HG02973 (cell line): ENCODE results near the gene TSR3.

Experiments used
- ATAC-seq: cut with Tn5 transposase; IDR thresholded peaks from one replicate; pipeline ENCODE4 v1.9.1; 2021; ENCODE audit warnings: moderate library complexity; ENCODE audit not compliant: unreplicated experiment

TSR3 gene

DNA sequence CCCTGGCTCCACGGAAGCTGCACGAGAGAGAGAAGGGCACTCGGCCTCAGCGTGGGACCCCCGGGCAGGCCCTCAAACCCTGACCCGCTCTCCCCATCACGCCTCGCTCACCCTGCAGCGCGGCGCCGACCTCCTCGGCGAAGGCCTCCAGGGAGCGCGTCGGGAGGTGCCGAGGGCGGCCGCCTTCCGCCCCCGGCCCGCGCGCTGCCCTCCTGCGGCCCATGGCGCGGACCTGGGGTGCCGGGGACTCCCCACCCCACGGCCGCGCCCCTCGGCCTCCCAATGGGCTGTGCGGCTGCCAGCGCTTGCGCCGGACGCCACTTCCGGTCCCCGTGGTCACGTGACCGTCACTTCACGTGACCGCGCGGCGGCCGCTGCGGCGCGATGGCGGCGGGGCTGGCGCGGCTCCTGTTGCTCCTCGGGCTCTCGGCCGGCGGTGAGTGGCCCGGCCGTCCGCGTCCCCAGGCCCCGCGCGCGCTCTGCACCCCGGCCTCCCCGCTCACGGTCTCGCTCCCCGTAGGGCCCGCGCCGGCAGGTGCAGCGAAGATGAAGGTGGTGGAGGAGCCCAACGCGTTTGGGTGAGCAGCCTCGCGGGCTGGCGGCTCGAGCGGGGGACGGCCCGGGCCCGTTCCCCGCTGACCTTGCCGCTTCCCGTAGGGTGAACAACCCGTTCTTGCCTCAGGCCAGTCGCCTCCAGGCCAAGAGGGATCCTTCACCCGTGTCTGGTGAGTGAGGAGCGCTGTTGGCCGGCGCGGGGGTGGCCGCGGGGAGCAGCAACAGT lies at the start of gene TSR3, which contains the start of gene GNPTG:
TSR3 (minus strand) TSS at position 297 of the 781 bp plus-strand sequence; CDS start at position 223, 74 bp downstream.
GNPTG (plus strand) TSS at position 350 of the 781 bp plus-strand sequence; CDS start at position 385, 35 bp downstream.
- peak; percentile 47 for ATAC-seq

DNA sequence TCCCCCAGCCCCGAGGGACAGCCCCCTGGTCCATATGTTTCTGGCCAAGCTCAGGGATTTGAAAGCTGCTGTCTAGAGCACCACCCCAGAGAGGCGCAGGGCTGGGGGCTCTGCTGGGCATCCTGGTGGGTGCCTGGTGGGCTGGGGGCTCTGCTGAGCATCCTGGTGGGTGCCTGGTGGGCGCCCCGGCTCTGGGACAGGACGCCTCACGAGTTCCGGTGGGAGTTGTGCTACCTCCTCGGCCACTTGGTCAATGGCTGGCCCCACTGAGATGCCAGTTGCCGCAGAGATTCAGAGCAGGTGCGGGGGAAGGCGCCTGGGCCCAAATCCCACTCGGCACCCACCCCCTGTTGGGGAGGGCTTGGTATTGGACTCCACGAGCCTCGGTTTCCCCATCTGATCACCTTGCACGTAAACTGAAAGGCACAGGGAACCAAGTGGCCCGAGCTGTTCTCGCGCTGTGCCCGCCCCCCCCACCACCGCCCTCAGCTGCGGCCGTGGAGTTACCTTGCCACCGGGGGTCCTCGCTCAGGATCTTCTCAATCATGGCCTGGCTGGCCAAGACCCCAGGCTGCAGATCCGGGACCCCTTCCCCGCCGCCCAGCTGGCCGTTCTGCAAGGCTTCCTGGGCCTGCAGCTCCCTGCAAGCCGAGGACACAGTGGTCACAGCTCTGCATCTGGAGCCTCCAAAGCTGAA lies 49.5 kb upstream of the TSR3 start:
- no peak for ATAC-seq

DNA sequence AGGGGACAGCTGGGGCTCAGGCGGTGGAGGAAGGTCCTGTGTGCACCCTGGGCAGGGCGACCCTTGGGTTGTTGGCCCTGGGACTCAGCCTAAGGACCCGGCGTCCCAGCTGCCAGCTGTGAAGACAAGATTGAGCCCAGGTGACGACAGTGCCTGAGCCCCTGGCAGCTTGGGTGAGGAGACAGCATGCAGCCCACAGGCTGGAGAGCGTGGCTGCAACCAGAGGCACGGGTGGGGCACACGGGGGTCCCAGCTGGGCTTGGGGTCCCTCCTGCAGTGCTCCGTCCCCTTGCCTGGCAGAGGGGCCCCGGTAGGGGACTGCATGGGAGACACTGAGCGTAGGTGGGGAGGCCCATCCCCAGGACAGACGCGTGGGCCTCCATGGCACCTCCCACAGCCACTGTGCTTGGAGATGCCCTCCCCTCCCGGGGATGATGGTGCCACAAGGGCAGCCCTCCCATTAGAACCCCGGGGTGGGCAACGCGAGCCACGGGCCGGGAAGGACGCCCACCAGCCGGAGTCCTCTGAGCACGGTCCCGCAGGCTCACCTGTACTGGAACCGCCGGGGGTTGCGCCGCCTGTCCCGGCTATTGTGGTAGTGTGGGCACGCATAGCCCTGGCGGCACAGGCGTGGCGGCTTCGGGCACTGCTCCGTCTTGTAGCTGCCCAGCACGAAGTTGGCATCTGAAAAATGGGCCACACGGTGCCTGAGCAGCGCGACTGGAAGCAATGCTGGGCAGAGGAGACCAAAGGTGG lies 47.3 kb upstream of the TSR3 start:
- ATAC-seq = no peak

DNA sequence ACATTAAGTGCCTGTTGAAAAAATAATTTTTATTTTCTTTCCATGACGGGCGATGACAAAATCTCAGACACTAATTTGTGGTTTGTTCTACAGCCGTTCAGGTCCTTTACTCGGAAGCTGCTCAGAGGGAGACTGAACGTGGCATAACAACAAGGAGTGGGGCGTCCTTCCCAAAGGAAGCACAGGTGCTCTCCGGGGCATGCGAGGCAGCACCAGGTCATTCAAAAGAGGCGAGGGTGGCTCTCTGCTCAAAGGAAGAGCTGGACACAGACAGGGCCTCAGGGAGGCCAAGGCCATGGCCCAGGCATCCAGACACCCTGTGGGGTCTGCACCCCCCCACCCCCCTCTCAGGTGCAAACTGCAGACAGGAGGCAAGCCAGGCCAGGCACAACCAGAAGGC lies 46.7 kb upstream of the TSR3 start:
- no peak for ATAC-seq

DNA sequence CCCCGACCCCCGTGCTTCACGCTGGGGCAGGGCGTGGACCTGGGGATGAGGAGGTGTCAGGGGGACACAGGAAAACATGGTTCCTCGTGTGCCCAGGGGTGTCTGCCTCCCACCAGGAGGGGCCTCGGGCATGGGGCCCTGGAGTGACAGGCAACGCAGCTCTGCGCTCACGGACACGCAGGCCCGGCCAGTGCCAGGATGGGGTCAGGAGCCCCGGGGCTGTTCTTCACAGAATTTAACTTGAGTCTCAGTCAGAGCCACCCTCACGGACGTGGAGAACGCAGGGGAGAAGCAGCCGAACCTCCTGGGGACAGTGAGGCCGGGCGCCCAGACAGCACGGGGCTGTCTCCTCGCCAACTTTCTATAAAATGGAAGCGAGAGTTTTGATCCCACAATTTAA lies 46.1 kb upstream of the TSR3 start:
- ATAC-seq = no peak

DNA sequence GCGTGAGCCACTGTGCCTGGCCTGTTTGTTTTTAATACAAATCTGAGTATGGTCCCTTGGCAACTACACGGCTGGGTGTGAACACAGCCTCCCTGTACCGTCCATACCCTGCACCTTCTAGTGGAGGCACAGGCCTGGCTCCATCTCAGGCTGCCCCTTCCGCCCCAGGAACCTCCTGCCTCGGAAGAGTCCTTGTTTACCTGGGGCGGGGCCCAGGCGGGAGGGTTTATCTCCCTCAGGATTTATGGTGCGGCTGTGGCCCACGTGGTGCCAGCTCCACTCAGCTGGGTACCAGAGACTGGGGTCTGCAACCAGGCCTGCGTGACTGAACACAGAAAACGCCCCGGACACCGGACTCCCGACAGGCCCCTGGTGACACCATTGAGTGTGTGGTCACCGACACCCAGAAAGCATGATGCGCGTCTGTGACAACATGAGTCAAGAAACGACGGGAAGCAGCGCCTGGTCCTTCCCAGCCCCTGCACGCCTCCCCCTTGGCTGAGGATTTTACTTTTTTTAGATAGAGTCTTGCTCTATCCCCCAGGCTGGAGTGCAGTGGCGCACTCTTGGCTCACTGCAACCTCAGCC lies 43.9 kb upstream of the TSR3 start:
- no peak for ATAC-seq

DNA sequence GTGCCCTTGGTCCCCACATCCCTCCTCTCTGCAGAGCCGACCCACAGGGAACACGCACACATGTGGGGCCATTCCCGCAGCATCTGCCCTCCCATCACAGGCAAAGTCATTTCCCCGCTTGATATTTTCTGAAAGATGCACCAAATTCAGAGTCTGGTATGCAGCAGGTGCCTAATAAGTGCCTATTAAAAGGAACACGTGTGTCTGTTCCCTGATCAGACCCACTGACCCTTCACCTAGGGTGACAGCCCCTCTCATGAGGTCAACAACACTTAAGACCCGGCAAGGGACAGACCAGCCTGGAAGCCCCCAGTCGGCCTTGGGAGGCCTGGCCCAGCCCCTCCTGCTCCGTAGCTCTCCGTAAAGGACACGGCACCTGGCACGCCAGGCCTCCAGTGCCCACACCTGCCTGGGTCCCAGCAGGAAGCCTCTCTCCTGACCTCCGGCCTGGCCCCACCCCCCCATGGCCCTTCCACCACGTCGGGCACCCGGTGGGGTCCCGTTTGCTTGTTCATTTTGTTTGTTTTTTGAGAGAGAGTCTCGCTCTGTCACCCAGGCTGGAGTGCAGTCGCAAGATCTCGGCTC lies 42.8 kb upstream of the TSR3 start:
- no peak for ATAC-seq

DNA sequence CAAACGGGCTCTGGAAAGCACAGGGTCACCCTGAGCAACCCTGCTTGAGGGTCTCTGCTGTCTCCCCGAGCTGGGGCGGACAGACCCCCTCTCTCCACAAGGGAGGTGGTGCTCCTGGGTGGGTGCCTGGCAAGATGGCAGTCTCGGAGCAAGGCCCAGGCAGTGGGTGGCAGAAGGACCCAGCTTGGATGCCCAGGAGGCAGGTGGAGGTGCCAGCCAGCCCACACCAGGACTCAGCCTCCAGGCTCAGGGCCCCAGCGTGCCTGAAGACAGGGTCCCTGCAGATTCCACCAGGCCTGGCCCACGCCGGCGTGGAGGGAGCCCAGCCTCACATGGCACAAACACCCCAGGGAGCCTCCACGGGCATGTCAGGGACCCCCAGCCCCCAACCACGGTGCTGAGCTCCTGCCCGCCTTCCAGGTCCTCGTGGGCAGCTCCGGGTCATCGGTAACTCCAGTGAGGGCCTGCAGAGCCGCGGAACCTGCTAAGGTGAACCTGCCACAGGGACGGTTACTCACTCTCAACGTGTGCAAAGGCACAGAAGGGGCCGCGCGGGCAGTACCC lies 42.0 kb upstream of the TSR3 start:
- ATAC-seq = no peak

DNA sequence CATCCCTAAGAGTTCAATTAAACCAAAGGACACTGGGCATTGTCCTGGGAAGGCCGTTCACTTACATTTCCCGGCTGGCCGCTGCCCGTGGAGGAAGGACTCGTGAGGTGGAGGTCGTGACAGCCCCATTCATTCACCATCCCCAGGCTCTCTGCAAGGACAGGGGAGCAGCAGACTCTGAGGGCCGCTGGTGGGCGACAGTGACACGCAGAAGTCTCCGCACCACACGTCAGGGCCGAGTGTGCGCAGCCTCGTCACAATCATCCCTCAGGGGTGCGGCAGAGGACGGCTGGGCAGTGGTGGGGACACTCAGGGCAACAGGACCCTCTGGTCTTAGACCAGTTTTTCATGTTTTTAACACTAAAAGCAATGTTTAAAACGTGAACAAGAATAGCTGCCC lies 41.1 kb upstream of the TSR3 start:
- no peak for ATAC-seq

DNA sequence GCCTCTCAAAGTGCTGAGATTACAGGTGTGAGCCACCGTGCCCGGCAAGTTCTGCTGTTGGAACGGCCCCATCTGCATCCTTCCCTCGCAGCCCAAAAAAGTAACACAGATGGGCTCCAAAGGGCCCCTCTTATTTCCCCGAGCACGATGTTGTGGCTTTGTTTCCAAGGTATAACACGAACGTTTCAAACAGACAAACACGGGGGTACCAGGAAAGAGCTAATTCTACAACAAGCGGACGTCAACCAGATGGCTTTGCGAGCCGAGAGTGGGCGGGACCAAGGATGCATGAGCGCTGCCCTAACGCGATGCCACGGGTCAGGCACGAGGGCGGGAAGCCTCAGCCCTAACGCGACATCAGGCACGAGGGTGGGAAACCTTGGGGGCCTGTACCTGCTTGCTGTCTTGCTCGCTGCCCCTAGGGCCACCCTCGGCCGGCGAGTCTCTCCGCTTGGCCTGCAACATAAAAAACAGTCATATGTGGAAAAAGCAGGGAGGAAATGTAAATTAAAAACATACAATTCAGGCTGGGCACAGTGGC lies 38.6 kb upstream of the TSR3 start:
- no peak for ATAC-seq

DNA sequence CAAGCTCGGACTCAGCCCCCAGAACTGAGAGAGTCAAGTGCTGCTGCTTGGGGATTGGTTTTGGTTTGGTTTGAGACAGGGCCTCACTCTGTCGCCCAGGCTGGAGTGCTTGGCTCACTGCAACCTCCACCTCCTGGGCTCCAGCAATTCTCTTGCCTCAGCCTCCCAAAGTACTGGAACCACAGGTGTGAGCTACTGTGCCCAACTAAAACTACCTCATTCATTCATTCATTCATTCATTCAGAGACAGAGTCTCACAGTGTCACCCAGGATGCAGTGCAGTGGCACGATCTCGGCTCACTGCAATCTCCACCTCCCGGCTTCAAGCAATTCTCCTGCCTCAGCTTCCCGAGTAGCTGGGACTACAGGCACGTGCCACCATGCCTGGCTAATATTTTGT lies 38.1 kb upstream of the TSR3 start:
- no peak for ATAC-seq

DNA sequence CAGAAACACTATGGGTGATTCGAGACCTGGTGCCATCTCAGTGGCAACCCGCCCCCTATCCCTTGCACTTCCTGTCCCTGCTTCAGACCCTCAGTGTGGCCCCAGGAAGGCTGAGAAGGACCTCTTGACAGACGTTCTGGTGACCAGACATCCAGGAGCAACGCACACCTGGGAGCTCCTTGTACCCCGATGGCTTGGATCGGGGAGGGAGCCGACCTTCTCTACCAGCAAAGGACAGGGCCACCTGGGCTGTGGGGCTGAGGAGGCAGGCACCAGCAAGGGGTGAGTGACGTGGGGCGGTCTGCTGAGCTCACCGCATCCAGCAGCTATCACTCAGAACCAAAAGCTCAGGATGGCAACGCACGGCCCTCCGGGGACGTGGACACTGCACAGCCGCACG lies 35.7 kb upstream of the TSR3 start:
- no peak for ATAC-seq

DNA sequence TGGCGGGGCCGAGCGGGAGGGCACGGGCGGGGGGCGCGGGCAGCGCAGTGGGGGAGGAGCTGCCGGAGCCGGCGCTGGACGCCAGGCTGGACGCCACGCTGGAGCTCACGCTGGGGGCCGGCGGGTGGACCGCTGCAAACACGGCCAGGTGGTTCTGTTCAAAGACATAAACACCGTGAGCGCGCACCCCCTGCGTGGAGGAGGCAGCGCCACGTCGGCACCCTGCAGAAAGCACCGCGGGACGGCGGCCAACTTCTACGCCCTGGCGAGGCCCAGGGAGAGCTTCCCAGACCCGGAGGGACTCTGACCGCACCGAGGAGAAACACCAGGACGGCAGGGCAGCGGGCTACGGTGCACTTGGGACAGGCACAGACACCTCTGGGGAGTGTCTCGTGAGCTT lies 33.6 kb upstream of the TSR3 start:
- ATAC-seq = no peak

DNA sequence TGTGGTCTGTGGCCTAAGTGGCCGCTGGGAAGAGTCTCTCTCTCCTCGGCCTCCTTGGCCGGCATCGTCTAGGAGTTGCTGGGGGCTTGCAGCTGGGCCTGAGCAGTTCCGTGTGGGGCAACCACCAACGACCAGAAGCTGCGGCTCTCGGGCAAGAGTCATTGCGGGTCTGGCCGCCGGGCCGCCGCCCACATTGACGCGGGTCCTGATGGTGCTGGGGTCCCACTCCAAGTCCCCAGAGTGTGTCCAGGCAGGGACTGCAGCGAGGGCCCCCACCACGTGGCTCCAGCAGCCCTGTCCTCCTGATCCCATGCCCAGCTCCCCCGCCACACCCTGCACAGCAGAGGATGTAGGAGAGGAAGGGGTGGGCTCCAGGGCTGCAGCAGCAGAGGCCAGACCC lies 31.9 kb upstream of the TSR3 start:
- ATAC-seq = no peak

DNA sequence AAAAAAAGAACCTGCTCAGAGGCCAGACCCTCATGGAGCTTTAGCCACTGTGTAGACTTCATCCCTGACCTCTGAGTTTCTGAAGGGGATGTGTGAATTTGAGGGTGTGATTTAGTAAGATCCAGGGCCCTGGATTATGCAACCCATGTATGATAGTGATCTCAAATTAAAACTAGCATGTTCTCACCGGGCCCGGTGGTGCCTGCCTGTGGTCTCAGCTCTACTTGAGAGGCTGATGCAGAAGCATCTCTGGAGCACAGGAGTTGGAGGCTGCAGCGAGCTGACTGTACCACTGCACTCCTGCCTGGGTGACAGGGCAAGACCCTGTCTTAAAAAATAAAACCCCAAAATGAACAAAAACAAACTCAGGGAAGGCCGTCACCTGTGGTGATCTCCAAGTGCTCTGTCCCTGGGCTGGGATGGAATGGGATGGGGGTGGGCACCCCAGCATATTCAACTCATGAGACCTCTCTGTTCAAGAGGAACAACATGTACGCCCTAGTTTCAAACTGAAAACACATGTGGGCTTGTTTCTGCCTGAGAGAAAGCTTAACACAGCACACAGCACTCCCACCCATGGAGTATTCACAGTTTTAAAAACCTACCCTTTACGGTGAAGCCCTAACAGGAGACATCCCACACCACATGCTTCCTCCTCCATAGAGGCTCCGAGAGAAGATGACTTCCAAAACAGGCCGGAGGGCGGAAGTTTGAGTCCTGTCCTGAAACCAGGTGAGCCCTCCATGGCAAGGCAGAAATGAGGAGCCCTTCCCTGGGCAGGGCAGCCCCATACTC lies 30.1 kb upstream of the TSR3 start:
- no peak for ATAC-seq

DNA sequence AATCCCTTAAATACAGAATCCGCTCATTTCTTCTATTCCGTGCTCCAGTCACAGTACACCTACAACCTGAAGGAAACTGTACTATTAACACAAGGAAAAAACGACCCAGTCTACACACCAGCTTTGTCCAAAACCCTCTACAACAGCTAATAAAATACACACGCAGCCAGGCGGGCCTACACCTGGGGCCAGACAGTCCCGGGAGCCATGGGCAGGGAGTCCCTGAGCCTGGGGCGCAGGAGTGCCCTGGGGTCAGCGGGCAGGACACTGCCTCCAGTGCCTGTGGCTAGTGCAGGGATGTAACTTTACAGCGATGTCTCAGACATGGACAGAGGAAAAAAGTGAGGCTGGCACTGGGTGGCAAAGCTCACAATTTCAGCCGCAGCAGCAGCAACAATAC lies 28.5 kb upstream of the TSR3 start:
- no peak for ATAC-seq

DNA sequence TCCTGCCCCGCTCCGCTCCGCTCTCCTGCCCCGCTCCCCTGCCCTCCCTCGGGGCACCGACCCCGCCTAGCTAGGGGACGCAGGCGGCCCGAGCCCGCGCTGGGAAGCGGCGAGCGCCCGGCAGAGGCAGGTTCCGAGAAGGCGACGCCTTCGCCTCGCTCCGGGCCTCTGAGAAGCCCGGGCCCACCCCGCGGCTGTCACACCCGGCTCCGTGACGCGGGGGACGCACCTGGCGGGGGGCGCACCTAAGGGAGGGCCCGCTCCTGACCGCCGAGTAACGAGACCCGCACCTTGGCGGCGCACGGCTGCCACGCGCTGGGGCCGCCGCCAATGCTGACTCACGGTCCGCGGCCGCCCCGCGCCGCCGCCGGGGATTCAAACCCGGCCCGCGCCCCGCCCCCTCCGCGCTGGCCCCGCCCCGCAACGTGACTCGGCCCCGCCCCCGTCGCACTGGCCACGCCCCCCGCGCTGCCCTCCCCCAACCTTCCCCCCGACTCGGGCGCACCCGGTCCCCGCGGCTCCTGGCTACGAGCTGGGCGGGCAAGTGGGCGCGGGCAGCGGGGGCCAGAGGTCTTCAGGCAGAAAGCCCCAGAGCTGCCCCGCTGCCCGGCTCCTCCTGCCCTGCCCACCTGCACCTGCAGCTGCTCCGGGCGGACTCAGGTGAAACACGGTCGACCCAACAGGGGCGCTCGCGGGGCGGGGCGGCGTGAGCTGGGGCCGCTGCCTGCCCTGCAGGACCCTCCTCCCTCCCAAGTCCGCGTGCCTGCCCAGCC lies 27.8 kb upstream of the TSR3 start:
- no peak for ATAC-seq

DNA sequence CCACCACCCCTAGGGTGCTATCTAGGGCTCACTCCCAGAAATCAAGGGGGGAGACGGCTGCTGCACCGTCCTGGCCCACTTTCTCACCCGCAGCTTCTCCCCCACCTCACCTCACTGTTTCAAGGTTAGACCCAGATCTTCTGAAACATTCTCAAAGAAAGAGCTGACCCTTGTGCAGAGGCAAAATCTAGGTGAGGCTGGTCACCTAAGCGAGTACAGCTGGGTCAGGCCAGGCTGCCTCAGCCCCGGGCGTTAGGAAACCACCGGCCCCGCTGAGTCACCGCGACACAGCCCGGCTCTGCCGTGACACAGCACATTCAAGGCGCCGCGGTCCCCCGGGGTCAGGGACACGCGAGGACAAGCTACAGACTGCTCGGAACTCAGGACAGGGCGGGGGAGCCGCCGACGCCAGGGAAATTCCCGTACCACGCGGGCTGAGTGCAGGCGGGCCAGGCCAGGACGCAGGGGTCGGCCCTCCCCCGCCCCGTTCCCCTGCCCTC lies 27.2 kb upstream of the TSR3 start:
- no peak for ATAC-seq
